Parathyroid adenoma (tissue), 2 donors: ENCODE measurements around the gene MON2.

Experiments
- H2AFZ ChIP-seq: fragments of 300-600 bp; sonication (generic); one replicate; pipeline ENCODE4 v1.7.0; 2017; ENCODE audit warnings: antibody characterized with exemption, mild to moderate bottlenecking
- H3K27ac ChIP-seq: fragments of 300-600 bp; sonication (generic); one replicate; pipeline ENCODE4 v1.7.0; 2017
- H3K27me3 ChIP-seq: fragments of 300-600 bp; sonication (generic); one replicate; pipeline ENCODE4 v1.7.0; 2017; ENCODE audit warnings: low read length; ENCODE audit not compliant: control insufficient read depth, insufficient read depth
- H3K36me3 ChIP-seq: fragments of 300-600 bp; sonication (generic); one replicate; pipeline ENCODE4 v1.7.0; 2017; ENCODE audit warnings: low read length; ENCODE audit not compliant: control insufficient read depth, insufficient read depth
- H3K4me1 ChIP-seq: fragments of 300-600 bp; sonication (generic); one replicate; pipeline ENCODE4 v1.7.0; 2017; ENCODE audit warnings: control low read depth
- H3K4me2 ChIP-seq: fragments of 300-600 bp; sonication (generic); one replicate; pipeline ENCODE4 v1.7.0; 2017; ENCODE audit warnings: low read length
- H3K4me3 ChIP-seq: fragments of 300-600 bp; sonication (generic); one replicate; pipeline ENCODE4 v1.7.0; 2017; ENCODE audit warnings: low read depth, low read length
- H3K79me2 ChIP-seq: fragments of 300-600 bp; sonication (generic); one replicate; pipeline ENCODE4 v1.7.0; 2017; ENCODE audit warnings: control low read depth
- H3K9ac ChIP-seq: fragments of 300-600 bp; sonication (generic); one replicate; pipeline ENCODE4 v1.7.0; 2017; ENCODE audit warnings: mild to moderate bottlenecking
- H3K9me3 ChIP-seq: fragments of 300-600 bp; sonication (generic); one replicate; pipeline ENCODE4 v1.7.0; 2017; ENCODE audit warnings: low read length; ENCODE audit not compliant: control insufficient read depth
- TF ChIP-seq, protein P1 (sequence below): fragments of 300-600 bp; sonication (generic); IDR thresholded peaks from one replicate; pipeline ENCODE4 v1.7.0; 2017; ENCODE audit warnings: antibody characterized with exemption, mild to moderate bottlenecking
- donor health status: primary hyperparathyroidism.

Gene MON2

DNA sequence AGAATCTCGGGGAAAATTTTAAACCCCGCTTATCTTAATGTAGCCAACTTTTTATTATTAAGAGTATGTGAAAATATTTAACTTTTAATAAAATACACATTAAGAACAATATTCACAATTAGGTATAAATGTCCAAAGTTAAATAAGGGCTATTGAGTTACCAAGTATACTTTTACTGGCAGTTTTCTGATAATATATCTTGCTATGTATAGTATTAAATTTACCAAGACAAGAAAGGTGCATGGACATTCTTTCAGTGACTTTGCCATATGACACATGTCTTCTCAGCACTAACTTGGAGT is 115.4 kb downstream of the MON2 start:
- Histone ChIP-seq H3K79me2 (no peaks in the 10 kb centered on the region), H3K4me3 (no peak overlapping the region), H3K27me3 (no peaks in the 10 kb centered on the region), H3K9ac (no peak overlapping the region), H3K36me3 (no peaks in the 10 kb centered on the region), H2AFZ (no peak overlapping the region), H3K27ac (no peak overlapping the region), H3K4me1 (no peaks in the 10 kb centered on the region), H3K4me2 (no peak overlapping the region), H3K9me3 (no peaks in the 10 kb centered on the region)
- TF ChIP-seq, protein P1, sequence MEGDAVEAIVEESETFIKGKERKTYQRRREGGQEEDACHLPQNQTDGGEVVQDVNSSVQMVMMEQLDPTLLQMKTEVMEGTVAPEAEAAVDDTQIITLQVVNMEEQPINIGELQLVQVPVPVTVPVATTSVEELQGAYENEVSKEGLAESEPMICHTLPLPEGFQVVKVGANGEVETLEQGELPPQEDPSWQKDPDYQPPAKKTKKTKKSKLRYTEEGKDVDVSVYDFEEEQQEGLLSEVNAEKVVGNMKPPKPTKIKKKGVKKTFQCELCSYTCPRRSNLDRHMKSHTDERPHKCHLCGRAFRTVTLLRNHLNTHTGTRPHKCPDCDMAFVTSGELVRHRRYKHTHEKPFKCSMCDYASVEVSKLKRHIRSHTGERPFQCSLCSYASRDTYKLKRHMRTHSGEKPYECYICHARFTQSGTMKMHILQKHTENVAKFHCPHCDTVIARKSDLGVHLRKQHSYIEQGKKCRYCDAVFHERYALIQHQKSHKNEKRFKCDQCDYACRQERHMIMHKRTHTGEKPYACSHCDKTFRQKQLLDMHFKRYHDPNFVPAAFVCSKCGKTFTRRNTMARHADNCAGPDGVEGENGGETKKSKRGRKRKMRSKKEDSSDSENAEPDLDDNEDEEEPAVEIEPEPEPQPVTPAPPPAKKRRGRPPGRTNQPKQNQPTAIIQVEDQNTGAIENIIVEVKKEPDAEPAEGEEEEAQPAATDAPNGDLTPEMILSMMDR, result no peak

- Histone ChIP-seq H3K27me3 (no peaks in the 10 kb centered on the region), H3K4me1 (no peaks in the 10 kb centered on the region), H2AFZ (no peak overlapping the region), H3K36me3 (no peaks in the 10 kb centered on the region), H3K79me2 (no peaks in the 10 kb centered on the region), H3K9ac (no peak overlapping the region), H3K4me2 (no peak overlapping the region), H3K27ac (no peak overlapping the region), H3K9me3 (no peaks in the 10 kb centered on the region), H3K4me3 (no peak overlapping the region)
- TF ChIP-seq, protein P1, result no peak
Measured at GRCh38 chr12:62584619-62585018, 118.0 kb downstream of the MON2 start.

DNA sequence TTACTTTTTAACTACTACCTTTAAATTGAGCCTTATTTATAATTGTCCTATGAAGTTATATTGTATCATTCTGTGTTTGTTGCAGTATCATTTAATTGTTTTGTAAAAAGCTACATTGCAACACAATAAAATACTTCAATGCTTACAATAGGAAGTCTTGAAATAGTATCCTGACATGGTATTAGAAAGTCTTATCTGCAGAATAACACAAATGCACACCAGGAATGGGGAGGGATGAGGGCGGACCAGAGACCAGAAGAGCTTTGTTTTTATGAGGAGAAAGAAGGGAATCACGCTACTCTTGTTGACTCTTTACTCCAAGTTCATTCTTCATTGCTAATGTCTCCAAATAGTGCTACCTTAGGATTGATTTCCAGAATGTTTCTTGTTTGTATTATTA is 120.2 kb downstream of the MON2 start:
- Histone ChIP-seq H3K4me3 (no peak overlapping the region), H3K9ac (no peak overlapping the region), H2AFZ (no peak overlapping the region), H3K27ac (no peak overlapping the region), H3K4me1 (no peaks in the 10 kb centered on the region), H3K4me2 (no peak overlapping the region), H3K36me3 (no peaks in the 10 kb centered on the region), H3K79me2 (no peaks in the 10 kb centered on the region), H3K27me3 (no peaks in the 10 kb centered on the region), H3K9me3 (no peaks in the 10 kb centered on the region)
- TF ChIP-seq, protein P1, result no peak

DNA sequence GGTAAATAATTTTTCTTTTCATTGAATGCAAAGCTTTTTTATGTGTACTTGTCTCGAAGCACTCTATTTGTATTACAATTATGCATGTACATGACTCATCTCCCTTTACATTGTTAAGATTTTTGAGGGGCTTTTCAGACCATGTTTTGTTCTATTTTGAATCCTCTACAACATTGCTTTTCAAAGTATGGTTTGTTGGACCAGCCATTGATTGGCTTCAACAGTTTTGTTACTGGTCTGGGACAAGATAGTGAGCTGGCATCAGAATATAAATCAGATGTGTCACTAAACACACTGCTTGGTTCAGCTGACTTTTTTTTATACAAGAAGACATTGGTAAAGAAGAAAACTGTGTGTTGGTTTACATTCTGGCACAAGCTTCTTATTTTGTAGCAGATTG is 122.3 kb downstream of the MON2 start:
- H3K9me3 ChIP-seq, result no peaks in the 10 kb centered on the region
- H3K27me3 ChIP-seq, result no peaks in the 10 kb centered on the region
- H3K79me2 ChIP-seq, result no peaks in the 10 kb centered on the region
- H3K4me1 ChIP-seq, result no peaks in the 10 kb centered on the region
- no peak overlapping the region for H3K4me3 ChIP-seq
- H3K36me3 ChIP-seq, result no peaks in the 10 kb centered on the region
- TF ChIP-seq, protein P1, result no peak
- H2AFZ ChIP-seq, result no peak overlapping the region
- no peak overlapping the region for H3K27ac ChIP-seq
- H3K9ac ChIP-seq, result no peak overlapping the region
- no peak overlapping the region for H3K4me2 ChIP-seq

DNA sequence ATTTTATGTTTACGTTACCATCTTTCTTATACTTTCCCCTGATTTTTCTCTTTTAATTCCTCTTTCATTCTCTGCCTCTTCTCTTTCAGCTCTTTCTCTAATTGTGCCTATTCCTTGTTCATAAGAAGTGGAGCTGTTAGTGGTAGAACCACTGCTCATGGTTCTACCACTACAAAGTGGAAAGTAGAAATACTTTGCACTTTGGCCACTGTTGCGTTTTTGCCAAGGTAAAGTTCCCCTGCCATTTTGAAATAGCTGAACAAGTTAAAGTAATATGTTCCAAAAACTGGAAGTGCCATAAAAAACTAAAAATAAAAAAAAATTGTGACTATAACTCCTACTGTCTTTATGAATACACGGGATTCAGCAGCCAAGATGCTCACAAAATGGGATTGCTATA is 130.6 kb downstream of the MON2 start:
- Histone ChIP-seq H3K9ac (no peak overlapping the region), H2AFZ (no peak overlapping the region), H3K79me2 (no peaks in the 10 kb centered on the region), H3K4me1 (no peaks in the 10 kb centered on the region), H3K4me2 (no peak overlapping the region), H3K27me3 (no peaks in the 10 kb centered on the region), H3K4me3 (no peak overlapping the region), H3K27ac (no peak overlapping the region), H3K9me3 (no peaks in the 10 kb centered on the region), H3K36me3 (no peaks in the 10 kb centered on the region)
- TF ChIP-seq, protein P1, result no peak
